ENCODE measurements around the gene UBE3D.

Gene UBE3D

GRCh38 chr6:82865461-82865860, 200.2 kb downstream of the UBE3D start:
- no peaks in the 10 kb centered on the region for H3K79me2 ChIP-seq (ENCODE audit: insufficient read depth, low read length)
- H3F3A ChIP-seq (ENCODE audit: insufficient read depth), result no peaks in the 10 kb centered on the region
- no peak overlapping the region for H2AFZ ChIP-seq (ENCODE audit: low read depth, low read length, severe bottlenecking)
- no peaks in the 10 kb centered on the region for H3K36me3 ChIP-seq (ENCODE audit: low read length)
- H4K20me1 ChIP-seq (ENCODE audit: low read depth, low read length), result no peaks in the 10 kb centered on the region
- no peaks in the 10 kb centered on the region for H3K27me3 ChIP-seq (ENCODE audit: low read length)
- no peak overlapping the region for H3K4me2 ChIP-seq (ENCODE audit: low read depth, low read length, poor library complexity, severe bottlenecking)
- no peak overlapping the region for H3K9ac ChIP-seq (ENCODE audit: low read length)
- no peaks in the 10 kb centered on the region for H3K9me2 ChIP-seq (replicated peaks; ENCODE audit: insufficient read depth, low read length)
- no peak overlapping the region for H3K27ac ChIP-seq (ENCODE audit: low read depth, low read length)
- no peak overlapping the region for H3K4me3 ChIP-seq (ENCODE audit: insufficient read depth, low read length, poor library complexity, severe bottlenecking)
- no peaks in the 10 kb centered on the region for H3K9me3 ChIP-seq (ENCODE audit: insufficient read depth, low read length)
- TF ChIP-seq CTCF (IDR thresholded peaks at IDR 0.05; ENCODE audit: insufficient read depth, low read length, poor library complexity, severe bottlenecking), result no peak
- TF ChIP-seq EZH2phosphoT487 (conservative IDR thresholded peaks at IDR 0.05; ENCODE audit: low read length), result no peak

DNA sequence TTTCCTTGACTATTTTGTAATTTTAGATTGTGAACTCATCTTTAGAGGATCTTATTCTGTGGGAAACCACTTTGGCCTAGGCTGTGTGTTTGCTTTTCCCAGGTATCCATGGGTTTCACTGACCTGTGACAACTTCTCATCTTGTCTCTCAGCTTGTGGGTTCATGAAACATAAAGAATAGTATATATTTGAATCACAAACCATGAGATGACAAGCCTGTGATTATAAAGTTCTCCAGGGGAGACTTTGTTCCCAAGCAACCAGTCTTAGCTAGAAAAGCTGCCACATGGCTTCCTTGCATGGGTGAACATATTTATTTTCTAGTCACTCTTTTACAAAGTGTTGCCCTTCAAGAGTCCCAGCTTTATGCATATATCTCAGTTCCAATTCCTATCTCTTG, 201.9 kb downstream of the UBE3D start:
- no peak overlapping the region for H3K27ac ChIP-seq (ENCODE audit: low read depth, low read length)
- H3K9me3 ChIP-seq (ENCODE audit: insufficient read depth, low read length), result no peaks in the 10 kb centered on the region
- H3K4me2 ChIP-seq (ENCODE audit: low read depth, low read length, poor library complexity, severe bottlenecking), result no peak overlapping the region
- no peaks in the 10 kb centered on the region for H3K27me3 ChIP-seq (ENCODE audit: low read length)
- H3K9me2 ChIP-seq (replicated peaks; ENCODE audit: insufficient read depth, low read length), result no peaks in the 10 kb centered on the region
- H2AFZ ChIP-seq (ENCODE audit: low read depth, low read length, severe bottlenecking), result no peak overlapping the region
- H3K4me3 ChIP-seq (ENCODE audit: insufficient read depth, low read length, poor library complexity, severe bottlenecking), result no peak overlapping the region
- no peaks in the 10 kb centered on the region for H4K20me1 ChIP-seq (ENCODE audit: low read depth, low read length)
- H3K36me3 ChIP-seq (ENCODE audit: low read length), result no peaks in the 10 kb centered on the region
- no peaks in the 10 kb centered on the region for H3F3A ChIP-seq (ENCODE audit: insufficient read depth)
- TF ChIP-seq EZH2phosphoT487 (conservative IDR thresholded peaks at IDR 0.05; ENCODE audit: low read length), result no peak
- no peak for TF ChIP-seq CTCF (IDR thresholded peaks at IDR 0.05; ENCODE audit: insufficient read depth, low read length, poor library complexity, severe bottlenecking)
- no peaks in the 10 kb centered on the region for H3K79me2 ChIP-seq (ENCODE audit: insufficient read depth, low read length)
- no peak overlapping the region for H3K9ac ChIP-seq (ENCODE audit: low read length)

GRCh38 chr6:82862543-82862942, 203.1 kb downstream of the UBE3D start:
- no peaks in the 10 kb centered on the region for H3K36me3 ChIP-seq (ENCODE audit: low read length)
- TF ChIP-seq CTCF (IDR thresholded peaks at IDR 0.05; ENCODE audit: insufficient read depth, low read length, poor library complexity, severe bottlenecking), result no peak
- no peak for TF ChIP-seq EZH2phosphoT487 (conservative IDR thresholded peaks at IDR 0.05; ENCODE audit: low read length)

More at GRCh38 chr6:82862543-82862942, 203.1 kb downstream of the UBE3D start:
- Histone ChIP-seq H3K9ac (ENCODE audit: low read length) (no peak overlapping the region), H3K4me3 (ENCODE audit: insufficient read depth, low read length, poor library complexity, severe bottlenecking) (no peak overlapping the region), H3K4me2 (ENCODE audit: low read depth, low read length, poor library complexity, severe bottlenecking) (no peak overlapping the region), H3F3A (ENCODE audit: insufficient read depth) (no peaks in the 10 kb centered on the region), H2AFZ (ENCODE audit: low read depth, low read length, severe bottlenecking) (no peak overlapping the region), H3K27me3 (ENCODE audit: low read length) (no peaks in the 10 kb centered on the region), H3K79me2 (ENCODE audit: insufficient read depth, low read length) (no peaks in the 10 kb centered on the region), H3K27ac (ENCODE audit: low read depth, low read length) (no peak overlapping the region), H4K20me1 (ENCODE audit: low read depth, low read length) (no peaks in the 10 kb centered on the region), H3K9me2 (replicated peaks; ENCODE audit: insufficient read depth, low read length) (no peaks in the 10 kb centered on the region), H3K9me3 (ENCODE audit: insufficient read depth, low read length) (no peaks in the 10 kb centered on the region)
